Endodermal cell (in vitro differentiated cells): ENCODE data around the gene KCNJ9. TPM values are rescaled to one million over a fixed set of nuclear protein-coding genes. Genes with fewer than 3 reads are reported as not detected.

Experiments used
- DNase-seq: peaks from one replicate; pipeline ENCODE4 v3.0.0-alpha.2; 2017
- H3K27ac ChIP-seq: 2 replicates; pipeline ENCODE4 v1.5.1; 2013; ENCODE audit warnings: mild to moderate bottlenecking, low read depth, low read length, moderate library complexity
- H3K27me3 ChIP-seq: 2 replicates; pipeline ENCODE4 v1.6.1; 2013; ENCODE audit warnings: mild to moderate bottlenecking, low read length, moderate library complexity; ENCODE audit not compliant: insufficient read depth, control insufficient read depth, poor library complexity, severe bottlenecking
- H3K36me3 ChIP-seq: 2 replicates; pipeline ENCODE4 v1.7.0; 2013; ENCODE audit warnings: mild to moderate bottlenecking, low read length, moderate library complexity; ENCODE audit not compliant: control insufficient read depth, insufficient read depth
- H3K4me1 ChIP-seq: one replicate; pipeline ENCODE4 v1.7.0; 2013; ENCODE audit warnings: low read length; ENCODE audit not compliant: control insufficient read depth, insufficient read depth
- H3K4me3 ChIP-seq: 2 replicates; pipeline ENCODE4 v1.5.1; 2013; ENCODE audit warnings: mild to moderate bottlenecking, low read length, moderate library complexity
- H3K9ac ChIP-seq: 2 replicates; pipeline ENCODE4 v1.6.1; 2013; ENCODE audit warnings: mild to moderate bottlenecking, low read length, moderate library complexity; ENCODE audit not compliant: poor library complexity, severe bottlenecking; ENCODE audit errors: extremely low read depth
- H3K9me3 ChIP-seq: 2 replicates; pipeline ENCODE4 v1.6.1; 2013; ENCODE audit warnings: mild to moderate bottlenecking, low read length, moderate library complexity; ENCODE audit not compliant: control insufficient read depth
- H3K27ac Mint-ChIP-seq: 2 replicates; pipeline ENCODE4 v1.8.0; 2020; ENCODE audit warnings: mixed read lengths
- H3K27me3 Mint-ChIP-seq: 2 replicates; pipeline ENCODE4 v1.8.0; 2021; ENCODE audit warnings: mild to moderate bottlenecking, mixed read lengths; ENCODE audit not compliant: insufficient read depth
- H3K36me3 Mint-ChIP-seq: 2 replicates; pipeline ENCODE4 v1.8.0; 2020; ENCODE audit warnings: low read depth, mixed read lengths
- H3K4me1 Mint-ChIP-seq: 2 replicates; pipeline ENCODE4 v1.8.0; 2020; ENCODE audit warnings: mixed read lengths
- H3K4me3 Mint-ChIP-seq: 2 replicates; pipeline ENCODE4 v1.8.0; 2020; ENCODE audit warnings: mild to moderate bottlenecking, moderate library complexity, mixed read lengths
- H3K9me3 Mint-ChIP-seq: 2 replicates; pipeline ENCODE4 v1.8.0; 2020; ENCODE audit warnings: mild to moderate bottlenecking, mixed read lengths
- CTCF ChIP-seq: fragments of 200-600 bp; sonication (generic); conservative IDR thresholded peaks from 2 replicates; pipeline ENCODE4 v1.5.0; 2021; ENCODE audit warnings: antibody characterized with exemption, mild to moderate bottlenecking
- WGBS, 2 experiments: methylation state at CpG; one replicate each; pipeline versions ENCODE4 v1.1.5 to v1.1.7; 2013; ENCODE audit warnings: missing lambda C conversion rate in 2 of 2, mixed read lengths in 1 of 2; ENCODE audit not compliant: insufficient coverage in 1 of 2, insufficient read length in 1 of 2; 5-methylcytosine and 5-hydroxymethylcytosine counted together
- total RNA-seq, 2 donors: library from RNA; stranded (reverse); fragmentation: NEBNext Ultra II Directional in 1 of 2; extraction: Animal tissue kit (Norgen Biotek cat#: 25700) in 1 of 2; gene quantifications; 2 replicates in 1 of 2; 3 replicates in 1 of 2; pipeline ENCODE4 v1.2.1, GENCODE V29; 2021

KCNJ9 gene
- total RNA-seq, 2 donors from 2014 or later: not detected

GRCh38 chr1:160121388-160121787, 40.0 kb downstream of the KCNJ9 start:
- Histone ChIP-seq H3K9me3 (no peaks in the 10 kb centered on the region), H3K9ac (no peak overlapping the region), H3K4me1 (peaks cover 14% of the 10 kb centered on the region), H3K36me3 (no peaks in the 10 kb centered on the region), H3K27ac (no peak overlapping the region), H3K4me3 (no peak overlapping the region), H3K27me3 (no peaks in the 10 kb centered on the region)
- Mint-ChIP-seq H3K4me3 (no peak overlapping the region), H3K4me1 (peaks cover 15% of the 10 kb centered on the region), H3K27ac (no peak overlapping the region), H3K36me3 (no peaks in the 10 kb centered on the region), H3K27me3 (peaks cover 3% of the 10 kb centered on the region), H3K9me3 (no peaks in the 10 kb centered on the region)
- no peak for DNase-seq
- 80% methylated on average over 1 of the region's 1 CpG; no CpG with 5 or more reads in 1 of the 2 experiments for WGBS, 2 experiments
- no peak for TF ChIP-seq CTCF

GRCh38 chr1:160122978-160123495, 41.7 kb downstream of the KCNJ9 start:
- no peaks in the 10 kb centered on the region for H3K27me3 ChIP-seq
- no peak overlapping the region for H3K4me3 ChIP-seq
- H3K36me3 ChIP-seq: no peaks in the 10 kb centered on the region
- peaks cover 5% of the 10 kb centered on the region for H3K4me1 ChIP-seq
- 80 to 88% methylated on average over 1 to 16 of the region's 16 CpGs for WGBS, 2 experiments
- DNase-seq: no peak
- Mint-ChIP-seq H3K27ac (no peak overlapping the region), H3K4me3 (no peak overlapping the region), H3K9me3 (no peaks in the 10 kb centered on the region), H3K27me3 (no peaks in the 10 kb centered on the region), H3K36me3 (no peaks in the 10 kb centered on the region), H3K4me1 (peaks cover 6% of the 10 kb centered on the region)
- no peak overlapping the region for H3K27ac ChIP-seq
- no peak for TF ChIP-seq CTCF
- H3K9ac ChIP-seq: no peak overlapping the region
- H3K9me3 ChIP-seq: no peaks in the 10 kb centered on the region

GRCh38 chr1:160123726-160124125, 42.4 kb downstream of the KCNJ9 start:
- no peak overlapping the region for H3K9ac ChIP-seq
- DNase-seq: no peak
- no peaks in the 10 kb centered on the region for H3K9me3 ChIP-seq
- H3K27me3 ChIP-seq: no peaks in the 10 kb centered on the region
- no peak overlapping the region for H3K27ac ChIP-seq
- no peaks in the 10 kb centered on the region for H3K4me1 ChIP-seq
- no peak overlapping the region for H3K4me3 ChIP-seq
- no peak overlapping the region for H3K4me3 Mint-ChIP-seq
- no peaks in the 10 kb centered on the region for H3K27me3 Mint-ChIP-seq
- H3K36me3 Mint-ChIP-seq: no peaks in the 10 kb centered on the region
- H3K36me3 ChIP-seq: no peaks in the 10 kb centered on the region
- no peaks in the 10 kb centered on the region for H3K9me3 Mint-ChIP-seq
- no peaks in the 10 kb centered on the region for H3K4me1 Mint-ChIP-seq
- no peak for TF ChIP-seq CTCF
- no peak overlapping the region for H3K27ac Mint-ChIP-seq
